ENCODE measurements around the gene CERS5. TPM values are rescaled to one million over a fixed set of nuclear protein-coding genes. Genes with fewer than 3 reads are reported as not detected.
A peak's percentile ranks its signal among the peaks of the same experiment; 100 is the strongest.

The CERS5 gene, protein sequence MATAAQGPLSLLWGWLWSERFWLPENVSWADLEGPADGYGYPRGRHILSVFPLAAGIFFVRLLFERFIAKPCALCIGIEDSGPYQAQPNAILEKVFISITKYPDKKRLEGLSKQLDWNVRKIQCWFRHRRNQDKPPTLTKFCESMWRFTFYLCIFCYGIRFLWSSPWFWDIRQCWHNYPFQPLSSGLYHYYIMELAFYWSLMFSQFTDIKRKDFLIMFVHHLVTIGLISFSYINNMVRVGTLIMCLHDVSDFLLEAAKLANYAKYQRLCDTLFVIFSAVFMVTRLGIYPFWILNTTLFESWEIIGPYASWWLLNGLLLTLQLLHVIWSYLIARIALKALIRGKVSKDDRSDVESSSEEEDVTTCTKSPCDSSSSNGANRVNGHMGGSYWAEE
- 10 to 100 TPM; 82.5 to 87.6 TPM for total RNA-seq

DNA sequence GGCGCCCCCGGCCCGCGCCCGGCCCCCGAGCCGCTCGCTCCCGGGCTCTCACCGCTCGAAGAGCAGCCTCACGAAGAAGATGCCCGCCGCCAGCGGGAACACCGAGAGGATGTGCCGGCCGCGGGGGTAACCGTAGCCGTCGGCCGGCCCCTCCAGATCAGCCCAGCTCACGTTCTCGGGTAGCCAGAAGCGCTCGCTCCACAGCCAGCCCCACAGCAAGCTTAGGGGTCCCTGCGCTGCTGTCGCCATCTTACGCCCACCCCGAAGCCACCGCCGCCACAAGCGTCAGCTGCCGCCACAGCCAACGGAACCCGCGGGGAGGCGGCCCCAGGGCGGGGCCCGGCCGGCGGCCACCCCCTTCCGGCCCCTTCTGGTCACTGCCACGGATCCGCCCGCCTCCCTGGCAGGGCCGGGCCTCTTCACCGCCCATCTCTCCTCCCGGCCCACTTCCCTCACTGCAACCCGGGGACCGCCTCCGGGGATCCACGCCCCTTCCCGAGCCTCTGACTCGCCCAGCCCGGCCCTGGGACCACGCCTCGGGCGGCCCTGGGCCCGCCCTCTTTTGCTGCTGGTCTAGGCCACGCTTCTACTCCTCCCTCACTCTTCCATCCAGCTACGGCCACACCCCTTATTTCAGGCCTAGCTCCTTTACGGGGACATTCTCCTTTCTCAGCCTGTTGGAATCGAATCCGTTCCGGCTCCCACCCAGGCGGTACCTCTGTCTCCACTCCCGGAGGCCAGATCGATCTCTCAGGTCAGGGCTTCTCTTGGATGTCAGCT, at the start of gene CERS5:
Gene CERS5, minus strand, starts transcription at position 321 of the 780 bp plus-strand sequence. Its CDS starts 72 bp downstream, at position 249.
- peak; percentile 97 to 98 for ATAC-seq (replicated peaks in 1 of 2)
- Mint-ChIP-seq H3K27ac (peak within 1 kb of the TSS; percentile 82), H3K36me3 (ENCODE audit: insufficient read depth in 2 of 2) (peaks cover 6 to 8% of the 10 kb centered on the region in 2 donors), H3K4me3 (peak within 1 kb of the TSS; percentile 88 to 97), H3K4me1 (ENCODE audit: low read depth) (peaks cover 44% of the 10 kb centered on the region), H3K27me3 (ENCODE audit: low read depth) (no peaks in the 10 kb centered on the region), H3K9me3 (no peaks in the 10 kb centered on the region)
- peak; percentile 99 for DNase-seq

DNA sequence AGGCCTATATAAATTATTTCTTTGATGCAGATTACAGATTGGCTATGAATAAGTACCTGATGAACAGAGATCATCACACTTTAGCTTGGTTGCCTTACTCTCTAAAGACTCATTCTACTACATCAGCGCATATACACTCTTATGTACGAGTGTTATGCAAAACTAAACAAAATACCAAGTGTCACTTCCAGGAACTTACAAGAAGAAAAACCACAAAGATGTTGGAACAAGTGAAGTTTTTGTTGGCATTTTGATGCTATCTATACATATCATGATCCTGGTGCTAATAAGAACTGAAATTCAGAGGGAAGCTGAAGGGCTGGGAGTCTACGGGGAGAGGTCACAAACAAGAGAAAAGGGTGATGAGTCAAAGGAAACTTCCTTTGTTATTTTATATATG, 47.9 kb upstream of the CERS5 start:
- Mint-ChIP-seq H3K27ac (peak overlapping the region; percentile 72), H3K9me3 (no peaks in the 10 kb centered on the region), H3K36me3 (ENCODE audit: insufficient read depth in 2 of 2) (peaks cover 9 to 26% of the 10 kb centered on the region in 2 donors), H3K4me3 (peak overlapping the region; percentile 47 to 76), H3K4me1 (ENCODE audit: low read depth) (peaks cover 79% of the 10 kb centered on the region), H3K27me3 (ENCODE audit: low read depth) (no peaks in the 10 kb centered on the region)
- ATAC-seq (replicated peaks in 1 of 2) (peak; percentile 47 to 55), DNase-seq (no peak)

DNA sequence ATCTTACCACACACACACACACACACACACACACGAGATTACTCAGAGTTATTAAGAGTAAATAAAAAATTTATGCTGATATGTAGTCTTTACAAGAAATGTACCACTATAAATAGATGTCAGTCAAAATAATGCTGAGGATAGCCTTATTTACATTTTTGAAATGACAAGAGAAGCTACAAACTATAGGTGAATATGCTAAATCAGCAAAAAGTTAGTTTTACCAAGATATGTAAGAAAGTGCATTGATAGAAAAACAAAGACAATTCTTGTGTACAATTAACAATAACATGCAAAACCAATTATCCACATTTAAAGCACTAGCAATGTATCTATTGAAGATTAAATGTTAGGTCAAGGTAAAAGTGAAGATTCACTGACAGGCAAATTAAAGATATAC, 46.8 kb upstream of the CERS5 start:
- peak overlapping the region; percentile 50 to 76 for H3K4me3 Mint-ChIP-seq

DNA sequence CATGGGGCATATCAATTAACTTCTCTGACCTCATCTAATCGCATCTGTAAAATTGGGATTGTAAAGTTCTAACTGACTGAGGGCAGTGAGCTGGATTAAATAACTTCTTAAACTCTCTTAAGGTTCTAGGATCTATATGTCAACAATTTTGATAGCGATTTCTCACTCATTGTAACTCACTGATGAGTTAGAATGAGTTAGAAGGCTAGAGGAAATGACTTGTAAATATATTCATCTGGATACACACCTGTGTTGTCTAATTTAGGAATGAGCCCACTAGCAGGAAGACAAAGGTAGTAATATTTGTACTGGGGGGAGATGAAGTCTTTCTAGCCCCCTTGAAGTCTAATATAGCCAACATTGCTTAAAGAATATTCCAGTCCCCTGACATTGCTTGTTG, 46.3 kb upstream of the CERS5 start:
- DNase-seq: no peak
- Mint-ChIP-seq H3K27ac (peak overlapping the region; percentile 72), H3K36me3 (ENCODE audit: insufficient read depth in 2 of 2) (peaks cover 6 to 22% of the 10 kb centered on the region in 2 donors), H3K4me1 (ENCODE audit: low read depth) (peaks cover 66% of the 10 kb centered on the region), H3K4me3 (peak overlapping the region; percentile 50 to 76), H3K27me3 (ENCODE audit: low read depth) (no peaks in the 10 kb centered on the region), H3K9me3 (no peaks in the 10 kb centered on the region)
- ATAC-seq (replicated peaks in 1 of 2): peak; percentile 51 to 57

More for the DNA sequence above, 46.8 kb upstream of the CERS5 start:
- peak overlapping the region; percentile 72 for H3K27ac Mint-ChIP-seq
- peaks cover 72% of the 10 kb centered on the region for H3K4me1 Mint-ChIP-seq (ENCODE audit: low read depth)
- no peak for DNase-seq
- no peaks in the 10 kb centered on the region for H3K27me3 Mint-ChIP-seq (ENCODE audit: low read depth)
- peaks cover 6 to 24% of the 10 kb centered on the region in 2 donors for H3K36me3 Mint-ChIP-seq (ENCODE audit: insufficient read depth in 2 of 2)
- H3K9me3 Mint-ChIP-seq: no peaks in the 10 kb centered on the region
- ATAC-seq (replicated peaks in 1 of 2): no peak

DNA sequence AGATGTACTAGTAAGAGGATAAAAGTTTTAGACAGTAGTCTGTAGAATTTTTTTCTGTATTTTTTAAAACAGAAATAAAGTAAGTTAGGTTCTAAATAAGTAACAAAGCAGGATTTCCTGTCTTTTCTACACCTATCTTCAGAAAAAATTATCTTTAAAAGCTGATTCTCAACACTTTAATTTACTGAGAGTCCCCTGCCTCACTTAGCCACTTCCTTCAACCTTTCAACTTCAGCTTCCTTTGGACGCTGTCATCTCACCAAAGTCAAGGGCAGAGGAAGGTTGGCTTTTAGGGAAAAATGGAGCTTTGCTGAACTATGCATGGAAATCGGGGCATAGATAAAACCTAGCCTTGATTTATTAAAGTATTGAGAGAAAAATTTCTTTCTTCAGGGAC, 44.9 kb upstream of the CERS5 start:
- H3K27ac Mint-ChIP-seq: peak overlapping the region; percentile 99
- H3K4me3 Mint-ChIP-seq: peak overlapping the region; percentile 53 to 79
- H3K4me1 Mint-ChIP-seq (ENCODE audit: low read depth): peaks cover 54% of the 10 kb centered on the region
- no peaks in the 10 kb centered on the region for H3K9me3 Mint-ChIP-seq
- H3K36me3 Mint-ChIP-seq (ENCODE audit: insufficient read depth in 2 of 2): peaks cover 6 to 27% of the 10 kb centered on the region in 2 donors
- DNase-seq (no peak), ATAC-seq (replicated peaks in 1 of 2) (no peak)
- H3K27me3 Mint-ChIP-seq (ENCODE audit: low read depth): no peaks in the 10 kb centered on the region

DNA sequence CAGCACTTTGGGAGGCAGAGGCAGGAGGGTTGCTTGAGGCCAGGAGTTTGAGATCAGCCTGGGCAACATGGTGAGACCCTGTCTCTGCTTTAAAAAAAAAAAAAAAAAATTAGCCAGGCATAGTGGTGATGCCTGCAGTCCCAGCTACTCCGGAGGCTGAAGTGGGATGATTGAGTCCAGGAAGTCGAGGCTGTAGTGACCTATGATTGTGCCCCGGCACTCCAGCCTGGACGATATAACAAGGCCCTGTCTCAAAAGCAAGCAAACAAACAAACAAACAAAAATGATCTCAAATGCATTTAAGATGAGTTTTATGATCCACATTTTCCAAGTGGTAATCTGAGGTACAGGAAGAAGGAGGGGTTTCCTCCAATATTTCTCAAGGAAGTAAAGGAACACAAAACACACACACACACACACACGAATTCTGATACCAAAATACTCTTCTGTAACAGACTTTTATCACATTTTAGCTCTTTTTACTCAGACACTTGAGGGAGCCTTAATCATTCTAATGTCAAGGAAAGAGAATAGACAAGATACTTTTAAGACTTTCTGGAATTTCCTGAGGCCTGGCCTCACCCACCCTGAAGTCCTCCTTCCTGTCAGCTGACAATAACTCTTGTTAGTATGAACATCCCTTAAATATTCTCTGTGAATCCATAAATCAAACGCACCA, 44.4 kb upstream of the CERS5 start:
- Mint-ChIP-seq H3K9me3 (no peaks in the 10 kb centered on the region), H3K4me3 (peak overlapping the region; percentile 53 to 79), H3K27ac (peak overlapping the region; percentile 99), H3K4me1 (ENCODE audit: low read depth) (peaks cover 49% of the 10 kb centered on the region), H3K36me3 (ENCODE audit: insufficient read depth in 2 of 2) (peaks cover 6 to 27% of the 10 kb centered on the region in 2 donors), H3K27me3 (ENCODE audit: low read depth) (no peaks in the 10 kb centered on the region)
- DNase-seq (no peak), ATAC-seq (replicated peaks in 1 of 2) (no peak)

DNA sequence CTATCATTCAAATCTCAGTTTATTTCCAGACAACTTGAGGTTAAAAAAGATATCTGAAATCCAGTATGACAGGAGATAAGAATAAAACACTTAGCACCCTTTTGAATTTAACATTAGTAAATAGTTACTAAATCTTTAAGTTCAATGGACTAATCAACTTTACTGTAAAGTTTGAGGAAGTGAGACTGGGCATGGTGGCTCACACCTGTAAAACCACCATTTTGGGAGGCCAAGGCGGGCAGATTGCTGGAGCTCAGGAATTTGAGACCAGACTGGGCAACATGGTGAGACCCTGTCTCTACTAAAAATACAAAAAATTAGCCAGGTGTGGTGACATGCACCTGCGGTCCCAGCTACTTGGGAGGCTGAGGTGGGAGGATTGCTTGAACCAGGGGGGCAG, 40.3 kb upstream of the CERS5 start:
- ATAC-seq (replicated peaks in 1 of 2) (no peak), DNase-seq (no peak)
- Mint-ChIP-seq H3K4me1 (ENCODE audit: low read depth) (peaks cover 16% of the 10 kb centered on the region), H3K4me3 (no peak overlapping the region), H3K9me3 (no peaks in the 10 kb centered on the region), H3K27me3 (ENCODE audit: low read depth) (no peaks in the 10 kb centered on the region), H3K36me3 (ENCODE audit: insufficient read depth in 2 of 2) (peaks cover 13 to 37% of the 10 kb centered on the region in 2 donors), H3K27ac (no peak overlapping the region)

DNA sequence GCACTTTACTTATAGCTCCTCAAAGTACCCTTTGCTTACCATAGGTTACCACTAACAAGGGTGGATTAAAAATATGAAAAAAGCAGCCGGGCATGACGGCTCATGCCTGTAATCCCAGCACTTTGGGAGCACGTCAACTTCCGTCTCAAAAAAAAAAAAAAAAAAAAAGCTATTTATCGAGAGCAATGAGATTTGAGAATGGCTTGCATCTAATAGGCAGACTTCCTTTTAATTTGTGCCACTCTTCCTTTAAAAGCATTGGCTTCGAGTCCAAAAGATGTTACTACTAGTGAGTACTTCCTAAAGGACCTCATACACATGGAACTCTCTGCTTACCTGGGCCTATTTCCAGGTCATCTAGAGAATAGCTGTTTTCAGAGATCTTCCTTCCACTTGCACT, 38.5 kb upstream of the CERS5 start:
- no peaks in the 10 kb centered on the region for H3K27me3 Mint-ChIP-seq (ENCODE audit: low read depth)
- H3K27ac Mint-ChIP-seq: no peak overlapping the region
- H3K36me3 Mint-ChIP-seq (ENCODE audit: insufficient read depth in 2 of 2): peaks cover 11 to 39% of the 10 kb centered on the region in 2 donors

DNA sequence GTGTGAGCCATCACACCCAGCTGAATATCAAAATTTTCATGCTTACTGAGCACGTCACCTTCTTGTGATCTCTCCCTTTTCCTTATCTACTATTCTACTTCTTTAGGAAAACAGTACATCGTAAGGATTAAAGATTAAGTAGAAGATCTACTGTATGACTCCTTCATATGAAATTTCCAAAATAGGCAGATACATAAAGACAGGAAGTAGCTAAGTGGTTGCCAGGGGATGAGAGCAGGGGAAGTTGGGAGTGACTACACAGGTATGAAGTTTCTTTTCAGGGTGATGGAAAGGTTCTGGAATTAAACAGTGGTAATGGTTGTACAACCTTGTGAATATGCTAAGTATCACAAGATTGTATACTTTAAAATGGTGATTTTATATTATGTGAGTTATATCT, 36.5 kb upstream of the CERS5 start:
- H3K9me3 Mint-ChIP-seq: no peaks in the 10 kb centered on the region
- H3K4me3 Mint-ChIP-seq: no peak overlapping the region
- no peaks in the 10 kb centered on the region for H3K4me1 Mint-ChIP-seq (ENCODE audit: low read depth)
- peak overlapping the region; percentile 0 for H3K27ac Mint-ChIP-seq
- H3K36me3 Mint-ChIP-seq (ENCODE audit: insufficient read depth in 2 of 2): peaks cover 15 to 46% of the 10 kb centered on the region in 2 donors
- no peaks in the 10 kb centered on the region for H3K27me3 Mint-ChIP-seq (ENCODE audit: low read depth)
- ATAC-seq (replicated peaks in 1 of 2): no peak
- no peak for DNase-seq

More for the DNA sequence above, 38.5 kb upstream of the CERS5 start:
- no peaks in the 10 kb centered on the region for H3K9me3 Mint-ChIP-seq
- ATAC-seq (replicated peaks in 1 of 2): no peak
- H3K4me3 Mint-ChIP-seq: no peak overlapping the region
- peaks cover 4% of the 10 kb centered on the region for H3K4me1 Mint-ChIP-seq (ENCODE audit: low read depth)
- no peak for DNase-seq

DNA sequence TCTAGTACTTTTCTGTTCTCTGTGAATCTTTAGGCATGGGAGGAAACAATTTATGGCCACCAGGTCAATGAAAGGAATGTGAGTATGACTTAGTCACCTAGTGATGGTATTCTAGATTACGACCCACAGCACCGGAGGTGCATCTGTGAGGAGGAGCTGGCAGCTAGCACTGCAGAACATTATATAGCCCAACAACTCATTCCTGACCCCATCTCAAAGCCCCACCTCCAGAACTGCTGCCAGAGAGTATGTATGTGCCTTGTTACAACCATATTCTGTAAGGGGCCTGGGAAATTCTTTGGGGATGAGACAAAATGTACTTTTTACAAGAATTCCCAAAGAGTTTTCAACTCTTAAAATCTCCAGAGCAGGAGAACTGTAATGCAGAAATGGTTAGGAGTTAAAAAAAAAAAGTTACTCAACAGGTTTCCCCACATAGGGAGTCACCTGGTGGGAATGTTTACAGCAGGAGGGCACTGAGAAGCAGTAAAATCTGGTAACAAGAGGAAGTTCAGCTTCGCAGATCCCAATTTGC, 34.9 kb upstream of the CERS5 start:
- no peak for DNase-seq
- Mint-ChIP-seq H3K36me3 (ENCODE audit: insufficient read depth in 2 of 2) (peaks cover 15 to 46% of the 10 kb centered on the region in 2 donors), H3K4me1 (ENCODE audit: low read depth) (no peaks in the 10 kb centered on the region), H3K27me3 (ENCODE audit: low read depth) (no peaks in the 10 kb centered on the region), H3K4me3 (no peak overlapping the region), H3K9me3 (no peaks in the 10 kb centered on the region), H3K27ac (no peak overlapping the region)
- no peak for ATAC-seq (replicated peaks in 1 of 2)

DNA sequence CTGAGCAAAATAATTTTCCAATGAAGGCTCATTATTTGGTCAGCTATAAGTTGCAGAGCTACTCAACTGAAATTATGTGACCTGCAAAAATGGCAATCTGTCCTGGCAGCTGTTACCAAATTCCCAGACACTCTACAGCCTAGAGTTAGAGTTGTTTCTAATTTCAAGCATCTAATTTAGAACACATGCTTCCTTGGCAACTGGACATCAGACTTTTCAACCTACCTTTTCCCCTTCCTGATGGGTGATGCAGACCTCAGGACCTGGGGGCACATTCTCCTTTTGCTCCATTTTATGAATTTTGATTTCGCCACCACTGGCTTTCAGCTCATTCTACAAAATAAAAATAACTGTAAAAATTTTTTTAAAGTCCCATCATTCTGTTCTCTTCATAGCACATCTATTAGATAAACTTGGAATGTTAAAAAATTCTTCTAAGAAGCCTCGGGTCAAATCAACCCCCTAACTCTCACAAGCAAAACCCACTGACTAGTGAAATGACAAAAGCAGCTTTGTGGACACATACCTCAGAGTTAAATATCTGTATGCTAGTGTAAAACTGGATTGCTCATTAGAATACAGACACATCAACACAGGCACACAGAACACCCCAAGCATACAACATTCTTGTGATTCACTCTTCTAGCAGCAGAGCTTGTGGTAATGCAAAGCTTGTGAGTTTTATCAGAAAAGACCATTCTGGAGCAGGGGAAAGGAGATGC, 33.5 kb upstream of the CERS5 start:
- ATAC-seq (replicated peaks in 1 of 2) (no peak), DNase-seq (no peak)
- Mint-ChIP-seq H3K9me3 (no peaks in the 10 kb centered on the region), H3K4me1 (ENCODE audit: low read depth) (no peaks in the 10 kb centered on the region), H3K27ac (no peak overlapping the region), H3K4me3 (no peak overlapping the region), H3K27me3 (ENCODE audit: low read depth) (no peaks in the 10 kb centered on the region), H3K36me3 (ENCODE audit: insufficient read depth in 2 of 2) (peaks cover 11 to 51% of the 10 kb centered on the region in 2 donors)

DNA sequence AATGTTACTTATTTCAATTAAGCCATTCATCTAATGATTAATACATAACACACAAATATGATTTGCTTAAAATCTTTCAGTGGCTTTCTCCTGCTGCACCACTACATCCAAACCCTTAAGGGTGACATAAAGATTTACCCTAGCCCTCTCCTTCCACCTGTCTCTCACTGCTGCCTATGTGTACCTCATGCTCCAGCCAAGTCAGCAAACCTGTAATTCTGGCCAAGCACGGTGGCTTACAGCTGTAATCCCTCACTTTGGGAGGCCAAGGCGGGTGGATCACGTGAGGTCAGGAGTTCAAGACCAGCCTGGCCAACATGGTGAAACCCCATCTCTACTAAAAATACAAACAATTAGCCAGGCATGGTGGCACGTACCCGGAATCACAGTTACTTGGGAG, 31.7 kb upstream of the CERS5 start:
- no peak overlapping the region for H3K27ac Mint-ChIP-seq
- H3K9me3 Mint-ChIP-seq: no peaks in the 10 kb centered on the region
- DNase-seq (no peak), ATAC-seq (replicated peaks in 1 of 2) (no peak)
- no peak overlapping the region for H3K4me3 Mint-ChIP-seq
- H3K36me3 Mint-ChIP-seq (ENCODE audit: insufficient read depth in 2 of 2): peaks cover 7 to 45% of the 10 kb centered on the region in 2 donors
- no peaks in the 10 kb centered on the region for H3K27me3 Mint-ChIP-seq (ENCODE audit: low read depth)
- H3K4me1 Mint-ChIP-seq (ENCODE audit: low read depth): no peaks in the 10 kb centered on the region

Data from activated T-cell treated with anti-CD3 and anti-CD28 coated beads, Interleukin-2, amount 50 U/mL, for 72 hours (primary cell).